ENCODE data around the gene FOXC1.

- TF ChIP-seq, protein P1, sequence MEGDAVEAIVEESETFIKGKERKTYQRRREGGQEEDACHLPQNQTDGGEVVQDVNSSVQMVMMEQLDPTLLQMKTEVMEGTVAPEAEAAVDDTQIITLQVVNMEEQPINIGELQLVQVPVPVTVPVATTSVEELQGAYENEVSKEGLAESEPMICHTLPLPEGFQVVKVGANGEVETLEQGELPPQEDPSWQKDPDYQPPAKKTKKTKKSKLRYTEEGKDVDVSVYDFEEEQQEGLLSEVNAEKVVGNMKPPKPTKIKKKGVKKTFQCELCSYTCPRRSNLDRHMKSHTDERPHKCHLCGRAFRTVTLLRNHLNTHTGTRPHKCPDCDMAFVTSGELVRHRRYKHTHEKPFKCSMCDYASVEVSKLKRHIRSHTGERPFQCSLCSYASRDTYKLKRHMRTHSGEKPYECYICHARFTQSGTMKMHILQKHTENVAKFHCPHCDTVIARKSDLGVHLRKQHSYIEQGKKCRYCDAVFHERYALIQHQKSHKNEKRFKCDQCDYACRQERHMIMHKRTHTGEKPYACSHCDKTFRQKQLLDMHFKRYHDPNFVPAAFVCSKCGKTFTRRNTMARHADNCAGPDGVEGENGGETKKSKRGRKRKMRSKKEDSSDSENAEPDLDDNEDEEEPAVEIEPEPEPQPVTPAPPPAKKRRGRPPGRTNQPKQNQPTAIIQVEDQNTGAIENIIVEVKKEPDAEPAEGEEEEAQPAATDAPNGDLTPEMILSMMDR (IDR thresholded peaks at IDR 0.05): no peak
- TF ChIP-seq POLR2A (IDR thresholded peaks at IDR 0.05; ENCODE audit: low read length) (no peak), JUNB (IDR thresholded peaks at IDR 0.05) (no peak), MAX (IDR thresholded peaks at IDR 0.05) (no peak), NFE2L2 (conservative IDR thresholded peaks at IDR 0.05; ENCODE audit: low read length) (no peak)
Observed at GRCh38 chr6:1629316-1629715, 19.6 kb downstream of the FOXC1 start.
